DMS 273 treated with DMSO at 0.1 percent for 48 hours (cell line): ENCODE measurements around the gene LMF1.

Experiments
- DNase-seq: peaks from one replicate; lab custom pipeline; 2025; lab: John Stamatoyannopoulos, UW

Gene LMF1

DNA sequence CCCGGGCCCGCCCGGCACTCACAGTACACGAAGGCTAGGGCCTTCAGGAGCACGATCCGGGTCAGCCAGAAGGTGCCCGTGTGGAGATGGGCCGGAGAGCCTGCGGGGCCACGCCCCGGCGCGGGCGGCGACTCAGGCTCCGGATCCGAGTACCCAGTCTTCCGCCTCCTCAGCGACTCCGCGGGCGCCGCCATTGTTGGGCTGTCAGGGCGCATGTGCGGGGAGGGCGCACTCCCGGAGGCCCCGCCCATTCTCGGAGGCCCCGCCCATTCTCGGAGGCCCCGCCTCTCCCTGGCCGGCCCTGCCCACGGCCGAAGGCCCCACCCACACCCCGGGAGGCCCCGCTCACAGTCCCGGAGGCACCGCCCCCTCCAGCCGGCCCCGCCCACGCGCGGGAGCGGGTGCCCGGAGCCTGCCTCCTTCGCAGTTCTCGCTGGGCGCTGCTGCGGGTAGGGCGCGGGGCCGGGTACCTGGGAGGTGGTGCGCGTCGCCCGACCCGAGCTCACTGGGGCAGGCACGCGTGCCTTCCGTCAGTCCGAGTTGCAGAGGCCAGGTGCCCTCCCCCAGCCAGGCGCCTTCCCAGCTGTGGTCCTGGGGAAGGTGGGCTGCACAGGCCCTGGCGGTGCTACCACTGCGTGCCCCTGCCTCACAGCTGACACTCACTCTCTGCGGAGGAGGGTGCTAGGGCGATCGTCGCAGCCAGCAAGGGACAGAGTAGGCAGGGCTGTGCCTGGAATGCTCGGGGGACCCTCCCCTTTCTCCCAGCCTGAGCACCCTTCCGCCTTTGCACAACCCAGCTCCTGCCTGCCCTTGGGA is at the start of gene LMF1:
TSS of gene LMF1 (minus strand) at position 219 of the 816 bp plus-strand sequence. CDS start at position 215, 4 bp downstream.
- peak; percentile 67 for DNase-seq

DNA sequence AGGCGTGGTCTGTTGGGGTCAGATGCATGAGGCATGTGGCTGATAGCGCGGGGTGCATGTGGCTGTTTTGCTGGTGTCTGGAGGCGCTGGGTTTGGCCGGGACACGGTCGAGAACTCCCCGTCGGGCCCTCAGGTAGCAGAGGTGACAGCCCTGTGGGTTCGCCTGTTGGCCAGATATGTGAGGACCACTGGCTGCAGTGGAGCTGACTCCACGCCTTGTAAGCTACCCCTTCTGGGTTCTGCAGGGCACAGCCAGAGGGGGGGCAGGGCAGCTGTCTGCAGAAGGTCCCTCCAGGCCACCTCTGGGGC is 49.3 kb upstream of the LMF1 start:
- DNase-seq: no peak

DNA sequence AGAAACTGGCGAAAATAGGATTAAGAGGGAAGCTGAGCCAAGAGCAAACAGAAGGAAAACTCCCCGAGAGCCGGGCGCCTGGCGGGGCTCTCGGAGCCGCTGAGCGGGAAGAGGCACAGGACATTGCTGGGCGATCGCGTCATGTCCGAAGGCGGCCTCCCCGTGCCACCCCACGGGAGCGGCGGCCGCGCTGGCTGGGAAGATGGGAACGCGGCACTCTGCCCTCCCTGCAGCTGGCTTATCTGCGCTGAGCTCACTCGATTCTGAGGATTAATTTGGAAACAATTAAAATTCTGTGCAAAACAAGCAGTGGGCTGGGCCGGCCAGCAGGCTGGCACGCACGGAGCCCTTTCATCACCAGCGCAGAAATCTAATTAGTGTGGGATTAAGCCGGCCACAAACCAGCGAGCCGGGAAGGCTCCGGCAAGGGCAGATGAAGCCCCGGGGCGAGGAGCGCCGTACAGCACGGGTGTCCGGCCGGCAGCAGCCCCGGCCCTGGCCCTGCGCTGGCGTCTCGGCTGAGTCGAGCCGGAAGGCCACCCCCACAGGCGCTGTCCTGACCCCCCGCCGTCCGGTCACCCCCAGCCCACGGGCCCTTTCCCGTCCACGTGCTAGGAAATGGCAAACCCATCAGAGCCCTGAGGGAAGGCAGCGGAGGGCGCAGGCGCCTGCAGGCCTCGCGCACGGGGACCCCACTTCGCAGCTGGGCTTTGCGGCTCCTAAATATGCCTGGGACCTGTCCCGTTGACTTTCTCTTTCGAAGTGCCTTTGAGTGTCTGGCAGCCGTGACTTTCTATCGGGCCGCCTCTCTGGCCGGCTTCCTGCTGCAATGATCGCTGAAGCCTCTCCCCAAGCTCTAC is 48.7 kb upstream of the LMF1 start:
- DNase-seq: no peak

DNA sequence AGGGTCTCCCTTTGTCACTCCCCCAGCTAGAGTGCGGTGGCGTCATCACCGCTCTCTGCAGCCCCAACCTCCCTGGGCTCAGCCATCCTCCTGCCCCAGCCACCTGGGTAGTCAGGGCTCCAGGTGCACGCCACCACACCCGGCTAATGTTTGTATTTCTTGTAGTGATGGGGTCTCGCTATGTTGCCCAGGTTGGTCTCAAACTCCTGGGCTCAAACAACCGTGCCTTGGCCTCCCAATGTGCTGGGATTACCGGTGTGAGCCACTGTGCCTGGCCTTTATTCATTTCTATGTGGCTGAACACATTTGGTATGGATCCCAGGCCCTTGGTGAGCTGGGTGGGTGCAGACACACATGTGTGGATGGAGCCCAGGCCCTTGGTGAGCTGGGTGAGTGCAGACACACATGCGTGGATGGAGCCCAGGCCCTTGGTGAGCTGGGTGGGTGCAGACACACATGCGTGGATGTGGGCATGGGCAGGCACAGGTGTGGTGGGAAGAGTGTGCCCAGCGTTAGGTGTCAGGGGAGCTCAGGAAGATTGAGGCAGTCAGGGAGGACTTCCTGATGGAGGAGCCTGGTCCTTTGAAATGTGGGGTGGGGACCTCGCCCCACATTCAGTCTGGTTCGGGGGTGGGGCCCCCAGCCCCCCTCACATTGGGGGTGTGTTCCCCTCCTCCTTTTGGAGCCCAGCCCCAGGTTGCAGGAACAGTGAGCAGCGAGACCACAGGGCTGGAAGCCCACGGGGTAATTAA is 47.8 kb upstream of the LMF1 start:
- DNase-seq: no peak

DNA sequence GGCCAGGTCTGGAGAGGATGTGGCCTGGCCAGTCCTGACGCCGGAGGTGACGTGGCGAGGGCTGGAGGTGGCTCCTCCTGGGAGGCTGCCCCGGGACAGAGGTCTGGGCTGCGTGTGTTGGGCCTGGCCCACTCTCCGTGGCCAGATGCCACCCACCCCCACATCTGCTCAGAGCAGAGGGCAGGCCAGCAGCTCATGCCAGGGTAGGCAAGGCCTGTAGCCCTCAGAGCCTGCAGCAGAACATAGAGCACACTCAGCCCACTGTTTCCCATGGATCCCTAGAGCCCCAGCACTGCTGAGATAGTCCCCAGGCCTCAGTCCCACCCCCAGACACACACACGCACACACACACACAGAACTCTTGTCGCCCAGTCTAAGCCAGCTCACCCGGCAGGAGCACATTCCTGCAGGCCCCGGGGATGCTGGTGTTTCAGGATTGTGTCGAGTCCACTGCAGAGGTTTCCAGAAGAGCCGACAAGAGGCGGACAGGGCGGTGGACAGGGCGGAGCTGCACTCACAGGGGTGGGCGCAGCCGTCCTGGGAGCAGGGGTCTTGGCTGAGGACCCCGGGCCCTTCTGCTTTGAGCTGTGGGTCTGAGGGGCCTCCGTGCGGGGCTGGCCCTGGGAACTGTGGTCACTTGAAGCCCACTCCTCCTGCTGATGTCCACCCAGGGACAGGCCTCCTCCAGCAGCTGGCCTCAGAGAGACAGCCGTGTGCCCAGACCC is 44.1 kb upstream of the LMF1 start:
- DNase-seq: no peak

DNA sequence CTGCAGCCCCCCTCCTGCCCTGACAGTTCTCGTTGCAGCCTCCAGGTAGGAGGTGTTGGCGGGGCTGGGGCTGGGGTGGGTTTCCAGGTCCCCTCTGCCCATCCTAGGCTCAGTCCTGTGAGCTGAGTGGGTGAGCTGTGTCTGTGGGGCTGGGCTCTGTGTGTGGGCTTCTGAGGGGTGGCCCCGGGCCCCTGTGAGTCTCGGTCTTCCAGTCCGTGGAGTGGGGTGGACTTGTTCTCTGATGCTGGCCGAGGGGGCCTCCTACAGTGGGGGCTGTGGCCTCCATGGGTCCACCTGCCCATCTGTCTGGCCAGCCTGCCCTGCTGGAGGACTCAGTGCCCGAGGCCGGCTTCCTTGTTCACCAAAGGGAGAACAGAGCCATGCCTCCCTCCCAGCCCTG is 43.4 kb upstream of the LMF1 start:
- DNase-seq: no peak

DNA sequence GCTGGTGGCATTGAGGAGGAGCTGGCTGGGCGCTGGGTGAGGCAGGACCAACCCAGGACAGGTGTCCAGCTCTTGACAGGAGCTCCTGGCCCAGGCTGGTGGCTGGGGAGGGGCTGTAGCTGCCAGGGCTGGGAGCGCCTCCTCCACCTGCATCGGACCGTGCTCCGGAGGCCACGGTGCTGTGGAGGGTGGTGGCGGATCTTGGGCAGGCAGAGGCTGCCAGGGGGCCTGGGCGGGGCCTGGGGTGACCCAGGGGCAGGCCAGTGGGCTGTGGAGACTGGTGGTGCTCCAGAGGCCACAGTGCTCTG is 42.8 kb upstream of the LMF1 start:
- DNase-seq: no peak

DNA sequence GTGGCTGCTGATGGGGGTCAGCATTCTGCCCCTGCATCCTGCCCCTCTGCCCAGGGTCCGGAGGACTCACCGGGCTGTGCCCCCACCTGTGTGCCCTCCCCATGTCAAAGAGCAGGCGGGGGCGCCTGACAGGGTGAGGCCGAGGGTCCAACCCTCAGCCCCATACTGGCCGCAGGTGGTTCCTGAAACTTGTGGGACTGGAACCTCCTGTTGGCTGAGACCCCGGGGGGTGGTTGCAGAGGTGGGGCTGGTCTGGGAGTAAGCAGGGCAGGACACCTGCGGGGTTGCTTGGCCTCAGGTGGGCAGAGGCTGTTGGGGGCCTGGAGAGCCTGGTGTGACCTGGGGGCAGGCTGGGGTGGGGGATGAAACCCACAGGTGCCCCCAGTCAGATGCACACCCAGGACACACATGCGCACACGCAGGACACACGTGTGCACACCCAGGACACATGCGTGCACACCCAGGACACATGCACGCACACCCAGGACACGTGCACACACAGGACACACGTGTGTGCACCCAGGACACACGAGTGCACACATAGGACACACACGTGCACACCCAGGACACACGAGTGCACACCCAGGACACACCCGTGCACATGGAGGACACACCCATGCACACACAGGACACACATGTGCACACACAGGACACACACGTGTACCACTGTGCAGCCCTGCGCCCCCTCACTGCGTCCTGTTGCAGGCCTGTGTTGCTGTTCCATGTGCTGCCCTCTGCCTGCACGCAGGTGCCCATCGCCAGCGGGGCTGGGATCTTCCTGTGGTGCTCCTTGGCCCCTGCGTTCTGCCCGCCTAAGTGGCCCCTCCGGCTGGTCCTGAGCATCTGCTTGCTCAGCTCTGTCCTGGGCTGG is 42.2 kb upstream of the LMF1 start:
- DNase-seq: no peak

DNA sequence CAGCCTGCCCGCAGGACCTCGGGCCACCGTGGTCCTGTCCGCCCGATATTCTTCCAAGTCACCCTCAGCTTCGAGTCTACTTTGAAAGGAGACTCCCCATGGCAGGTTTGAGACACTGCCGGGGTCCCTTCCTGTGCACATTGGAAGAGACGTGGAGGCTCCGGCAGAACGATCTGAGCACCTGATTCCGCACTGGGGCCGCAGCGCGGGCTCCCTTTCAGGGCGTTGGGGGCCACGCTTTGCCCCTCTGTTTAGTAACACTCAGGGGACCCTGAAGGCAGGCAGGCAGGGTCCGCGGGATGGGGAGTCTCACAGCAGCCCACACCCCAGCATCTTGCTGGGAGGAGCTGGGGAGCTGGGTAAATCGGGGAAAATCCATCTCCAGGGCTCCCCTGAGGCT is 41.4 kb upstream of the LMF1 start:
- no peak for DNase-seq

DNA sequence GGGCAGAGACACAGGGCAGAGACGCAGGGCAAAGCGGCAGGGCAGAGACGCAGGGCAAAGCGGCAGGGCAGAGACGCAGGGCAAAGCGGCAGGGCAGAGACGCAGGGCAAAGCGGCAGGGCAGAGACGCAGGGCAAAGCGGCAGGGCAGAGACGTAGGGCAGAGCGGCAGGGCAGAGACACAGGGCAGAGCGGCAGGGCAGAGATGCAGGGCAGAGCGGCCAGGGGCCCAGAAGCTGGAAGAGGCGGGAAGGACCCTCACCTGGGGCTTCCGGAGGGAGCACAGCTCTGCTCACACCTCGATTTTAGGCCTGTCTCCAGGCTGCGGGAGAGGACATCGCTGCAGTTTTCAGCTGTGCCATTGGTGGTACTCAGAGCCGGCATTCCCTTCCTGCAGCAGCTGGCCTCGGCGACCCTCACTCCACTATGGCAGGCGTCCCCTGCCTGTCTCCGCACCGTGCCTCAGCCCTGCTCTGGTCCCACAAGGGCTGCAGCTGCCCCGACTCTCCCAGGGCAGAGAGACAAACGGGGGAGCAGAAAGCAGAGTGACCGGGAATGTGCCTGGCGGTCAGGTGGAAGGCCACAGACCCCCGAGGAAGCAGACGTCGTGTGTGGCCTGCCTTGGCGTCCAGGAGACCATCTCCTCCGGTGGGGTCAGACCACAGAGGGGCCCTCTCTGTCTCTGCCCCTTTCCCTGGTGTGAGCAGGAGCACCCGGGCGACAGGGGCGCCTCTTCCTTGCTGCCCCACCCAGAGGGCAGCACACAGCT is 40.7 kb upstream of the LMF1 start:
- no peak for DNase-seq

DNA sequence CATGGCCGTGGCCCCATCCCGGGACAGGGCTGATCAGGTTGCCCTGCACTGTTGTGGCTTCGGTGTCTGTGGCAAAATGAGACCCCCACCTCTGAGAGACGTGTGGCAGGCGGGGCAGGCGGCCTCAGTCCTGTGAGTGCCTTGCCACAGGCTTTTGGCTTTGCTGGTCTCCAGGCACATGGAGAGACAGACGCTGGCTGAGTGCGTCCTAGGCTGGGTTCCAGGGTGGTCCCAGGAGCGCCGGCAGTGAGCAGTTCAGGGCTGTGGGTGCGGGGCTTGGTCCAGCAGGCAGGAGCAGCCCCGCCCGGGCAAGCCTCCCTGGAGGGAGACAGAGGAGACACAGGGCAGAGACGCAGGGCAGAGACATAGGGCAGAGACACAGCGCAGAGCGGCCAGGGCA is 40.0 kb upstream of the LMF1 start:
- no peak for DNase-seq

DNA sequence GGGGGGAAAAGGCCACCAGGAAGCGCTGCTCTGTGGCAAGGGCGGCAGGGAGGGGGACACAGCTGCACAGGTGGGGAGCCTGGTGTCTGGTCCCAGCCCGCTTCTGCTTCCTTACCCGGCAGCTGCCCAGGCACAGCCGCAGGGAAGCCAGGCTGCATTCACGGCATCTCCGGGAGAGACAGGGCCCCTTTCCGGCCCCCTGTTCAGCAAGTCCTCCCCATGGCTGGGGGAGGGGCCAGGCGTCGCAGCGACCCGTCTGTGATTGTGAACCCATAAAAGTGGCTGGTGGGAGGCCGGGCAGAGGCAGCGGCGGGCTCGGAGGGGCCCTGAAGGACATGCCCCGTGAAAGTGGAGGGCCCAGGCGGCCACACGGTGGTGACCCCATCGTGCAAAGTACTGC is 39.5 kb upstream of the LMF1 start:
- no peak for DNase-seq

DNA sequence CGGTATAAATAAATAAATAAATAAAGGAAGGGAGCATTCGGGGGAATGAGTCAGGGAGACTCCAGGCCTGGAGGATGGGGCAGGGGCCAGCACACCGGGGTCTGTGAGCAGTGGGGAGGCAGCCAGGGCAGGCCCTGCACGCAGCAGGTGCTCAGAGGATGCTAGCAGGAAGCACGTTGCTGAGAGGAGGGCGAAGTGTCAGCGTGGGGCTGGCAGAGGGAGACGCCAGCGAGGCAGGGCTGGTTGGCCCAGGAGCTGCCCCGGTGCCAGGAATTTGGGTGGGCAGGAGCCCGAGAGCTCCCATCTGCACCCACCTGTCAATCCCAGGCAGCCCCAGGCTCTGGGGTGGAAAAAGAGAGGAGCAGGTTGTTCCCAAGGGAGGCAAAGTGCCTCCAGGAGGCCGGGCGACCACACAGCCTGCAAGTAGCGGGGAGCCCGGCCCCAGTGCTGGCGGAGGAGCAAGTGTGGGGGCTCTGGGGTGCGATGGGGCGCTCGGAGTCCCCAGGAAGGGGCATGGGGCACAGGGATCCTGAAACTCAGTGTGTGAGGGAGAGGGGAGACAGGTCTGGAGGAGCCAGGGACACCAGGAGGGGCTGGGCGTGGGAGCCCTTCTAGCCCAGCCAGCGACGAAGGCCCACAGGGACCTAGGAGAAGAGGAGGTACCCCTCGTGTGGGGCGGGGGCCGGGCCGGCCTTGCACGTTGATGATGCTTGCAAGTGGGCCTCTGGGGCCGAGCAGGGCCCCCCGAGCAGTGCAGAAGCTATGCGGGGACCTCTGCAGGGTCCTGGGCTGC is 38.8 kb upstream of the LMF1 start:
- no peak for DNase-seq

DNA sequence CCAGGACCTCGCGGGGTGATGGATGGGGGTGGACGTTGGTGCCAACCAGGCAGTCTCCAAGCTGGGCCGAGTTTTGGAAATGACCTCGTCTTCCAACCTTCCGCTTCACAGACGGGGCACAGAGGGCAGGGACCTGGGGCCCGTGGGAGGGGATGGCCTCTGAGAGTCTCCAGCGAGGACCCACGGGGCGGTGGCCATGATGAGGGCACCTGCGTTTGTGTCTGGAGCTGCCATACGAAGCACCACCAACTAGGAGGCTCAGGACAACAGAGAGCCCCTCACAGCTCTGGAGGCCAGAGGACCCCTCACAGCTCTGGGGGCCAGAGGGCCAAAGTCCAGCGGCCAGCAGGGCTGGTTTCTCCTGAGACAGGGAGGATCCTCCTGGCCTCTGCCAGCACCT is 37.3 kb upstream of the LMF1 start:
- DNase-seq: no peak

DNA sequence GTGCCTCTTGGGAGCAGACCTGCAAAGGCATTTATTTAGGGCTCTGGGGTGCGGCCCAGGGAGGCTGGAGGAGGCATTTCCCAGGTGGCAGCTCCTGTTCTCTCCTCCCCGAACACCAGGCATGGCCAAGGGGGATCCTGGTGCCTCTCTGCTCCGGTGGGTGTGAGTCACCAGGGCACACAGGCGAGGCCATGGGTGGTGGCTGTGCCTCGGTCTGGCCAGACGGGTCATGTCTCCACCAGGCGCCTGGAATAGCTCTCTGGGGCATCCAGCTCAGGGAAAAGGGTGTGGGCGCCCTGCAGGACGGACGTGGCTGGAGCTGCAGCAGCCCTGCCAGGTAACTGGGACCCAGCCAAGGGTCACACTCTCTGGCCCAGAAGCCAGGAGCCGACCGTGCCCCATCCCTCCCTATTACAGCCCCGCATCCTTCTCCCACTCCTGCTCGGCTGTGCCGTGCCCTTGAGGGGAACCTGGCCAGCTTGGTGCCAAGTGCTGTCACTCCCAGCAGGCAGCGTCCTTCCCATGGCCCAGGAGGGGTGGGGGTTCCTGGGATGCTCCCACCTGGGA is 36.6 kb upstream of the LMF1 start:
- no peak for DNase-seq

DNA sequence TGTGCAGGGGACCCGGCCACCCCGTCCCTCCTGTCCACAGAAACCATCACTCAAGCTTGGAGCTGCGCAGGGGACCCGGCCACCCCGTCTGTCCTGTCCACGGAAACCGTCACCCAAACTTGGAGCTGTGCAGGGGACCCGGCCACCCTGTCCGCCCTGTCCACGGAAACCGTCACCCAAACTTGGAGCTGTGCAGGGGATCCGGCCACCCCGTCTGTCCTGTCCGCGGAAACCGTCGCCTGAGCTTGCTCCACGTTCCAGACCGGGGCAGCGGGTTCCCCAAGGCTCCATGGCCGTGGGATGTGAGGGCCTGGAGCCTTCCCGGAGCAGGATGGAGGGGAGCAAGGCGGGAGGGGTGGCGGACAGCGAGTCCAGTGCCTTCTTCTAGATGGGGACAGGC is 36.0 kb upstream of the LMF1 start:
- no peak for DNase-seq

DNA sequence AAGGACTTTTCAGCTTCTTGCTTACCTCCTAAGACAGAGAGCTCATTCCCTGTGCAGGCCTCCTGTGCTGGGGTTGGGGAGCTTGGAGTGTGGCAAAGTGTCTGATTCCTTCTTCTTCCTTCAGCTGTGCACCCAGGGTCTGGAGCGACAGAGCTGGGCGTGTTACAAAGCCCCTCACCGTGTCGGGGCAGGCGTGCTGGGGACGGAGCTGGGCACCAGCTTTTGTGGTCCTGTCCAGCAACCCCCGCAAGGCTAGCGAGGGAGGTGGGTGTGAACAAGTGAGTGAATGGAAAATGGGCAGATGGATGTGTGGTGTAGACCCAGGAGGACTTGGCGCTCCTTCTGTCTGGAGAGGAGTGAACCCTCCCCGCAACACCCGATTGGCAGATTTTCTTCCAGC is 34.5 kb upstream of the LMF1 start:
- no peak for DNase-seq

DNA sequence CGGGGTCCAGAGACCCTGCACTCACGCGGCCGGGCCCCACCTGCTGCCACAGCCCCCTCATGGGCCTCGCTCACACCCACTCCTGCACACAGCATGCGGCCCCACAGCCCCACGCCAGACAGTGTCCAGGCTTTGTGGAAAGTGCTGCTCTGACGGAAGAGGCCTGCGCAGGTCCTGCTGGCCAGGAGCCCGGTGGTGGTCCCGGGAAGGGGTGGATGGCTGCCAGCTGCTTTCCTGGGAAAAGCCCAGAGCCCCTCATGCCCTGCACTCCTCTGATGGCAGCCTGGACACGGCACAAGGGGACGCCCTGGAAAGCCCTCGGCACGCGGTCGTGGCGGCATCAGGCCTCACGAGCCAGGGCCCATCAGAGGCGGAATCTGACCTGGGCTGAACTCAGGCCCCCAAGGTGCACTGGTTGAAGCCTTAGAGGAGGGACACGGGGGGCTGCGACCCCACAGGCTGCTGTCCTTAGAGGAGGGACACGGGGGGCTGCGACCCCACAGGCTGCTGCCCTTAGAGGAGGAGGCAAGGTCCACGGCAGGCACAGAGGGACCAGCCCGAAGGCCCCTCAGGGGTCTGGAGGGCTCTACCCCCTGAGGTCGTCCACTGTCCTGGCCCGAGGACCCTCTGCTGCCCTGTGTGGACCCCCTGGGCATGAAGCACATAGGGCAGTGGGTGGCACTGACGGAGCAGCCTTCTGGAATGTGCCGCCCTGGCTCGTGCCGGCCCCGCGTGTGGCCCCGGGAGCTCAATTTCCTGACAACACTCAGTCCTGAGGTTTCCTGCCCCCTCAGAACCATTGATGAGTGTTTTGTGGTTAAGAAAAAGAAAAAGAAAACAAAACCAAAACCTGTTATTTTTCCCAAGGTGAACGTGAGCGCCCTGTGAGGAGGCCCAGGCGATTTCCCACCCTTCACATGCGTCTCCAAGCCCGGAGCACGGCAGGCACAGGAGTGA is 32.9 kb upstream of the LMF1 start:
- no peak for DNase-seq
